ENCODE measurements around the gene RBM39. TPM values are rescaled to one million over a fixed set of nuclear protein-coding genes. Genes with fewer than 3 reads are reported as not detected.

The RBM39 gene
- total RNA-seq, 2 donors from 2014 or later: 232 to 413 TPM

DNA sequence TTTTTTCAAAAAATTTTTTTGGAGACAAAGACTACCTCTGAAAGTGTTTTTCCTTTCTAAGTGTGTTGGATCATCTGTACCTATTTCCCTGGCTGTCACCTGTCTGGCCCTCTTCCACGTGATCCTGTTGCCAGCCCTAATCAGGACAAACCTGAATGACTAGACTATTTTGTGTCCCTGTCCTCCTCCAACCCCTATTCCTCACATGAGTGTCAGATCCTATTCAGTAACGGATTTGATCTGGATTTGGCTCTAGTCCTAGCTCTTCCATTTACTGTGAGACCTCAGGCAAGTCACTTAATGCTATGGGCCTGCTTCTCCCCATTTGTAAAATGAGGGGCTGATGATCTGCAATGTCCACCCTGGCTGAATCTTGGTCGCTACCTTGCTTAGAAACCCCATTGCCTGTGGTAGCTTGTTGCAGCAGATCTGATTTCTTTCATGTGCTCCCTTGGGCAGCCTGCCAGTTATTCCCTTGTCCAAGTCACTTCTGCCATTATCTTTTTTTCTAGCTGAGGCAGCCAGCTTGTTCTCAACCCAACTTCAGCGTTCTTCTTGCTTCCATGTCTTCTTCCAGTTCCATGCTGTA is 34.5 kb upstream of the RBM39 start:
- Histone ChIP-seq H3K27ac (no peak overlapping the region), H3K27me3 (replicated peaks; ENCODE audit: insufficient read depth) (no peaks in the 10 kb centered on the region), H3K36me3 (no peaks in the 10 kb centered on the region), H3K9me3 (no peaks in the 10 kb centered on the region), H3K4me1 (ENCODE audit: control insufficient read depth in 1 of 2, low read depth in 2 of 2) (peaks cover 12 to 27% of the 10 kb centered on the region in 2 donors), H3K4me3 (no peak overlapping the region)
- no peak for DNase-seq (ENCODE audit: low spot score)
- TF ChIP-seq, protein P1, sequence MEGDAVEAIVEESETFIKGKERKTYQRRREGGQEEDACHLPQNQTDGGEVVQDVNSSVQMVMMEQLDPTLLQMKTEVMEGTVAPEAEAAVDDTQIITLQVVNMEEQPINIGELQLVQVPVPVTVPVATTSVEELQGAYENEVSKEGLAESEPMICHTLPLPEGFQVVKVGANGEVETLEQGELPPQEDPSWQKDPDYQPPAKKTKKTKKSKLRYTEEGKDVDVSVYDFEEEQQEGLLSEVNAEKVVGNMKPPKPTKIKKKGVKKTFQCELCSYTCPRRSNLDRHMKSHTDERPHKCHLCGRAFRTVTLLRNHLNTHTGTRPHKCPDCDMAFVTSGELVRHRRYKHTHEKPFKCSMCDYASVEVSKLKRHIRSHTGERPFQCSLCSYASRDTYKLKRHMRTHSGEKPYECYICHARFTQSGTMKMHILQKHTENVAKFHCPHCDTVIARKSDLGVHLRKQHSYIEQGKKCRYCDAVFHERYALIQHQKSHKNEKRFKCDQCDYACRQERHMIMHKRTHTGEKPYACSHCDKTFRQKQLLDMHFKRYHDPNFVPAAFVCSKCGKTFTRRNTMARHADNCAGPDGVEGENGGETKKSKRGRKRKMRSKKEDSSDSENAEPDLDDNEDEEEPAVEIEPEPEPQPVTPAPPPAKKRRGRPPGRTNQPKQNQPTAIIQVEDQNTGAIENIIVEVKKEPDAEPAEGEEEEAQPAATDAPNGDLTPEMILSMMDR (IDR thresholded peaks at IDR 0.05): no peak
- ATAC-seq (ENCODE audit: insufficient number of reproducible peaks, low FRiP score, low read depth): no peak

- H3K36me3 ChIP-seq: no peaks in the 10 kb centered on the region
- TF ChIP-seq, protein P1 (IDR thresholded peaks at IDR 0.05): no peak
- no peak overlapping the region for H3K4me3 ChIP-seq
- no peak for ATAC-seq (ENCODE audit: insufficient number of reproducible peaks, low FRiP score, low read depth)
- H3K9me3 ChIP-seq: no peaks in the 10 kb centered on the region
- H3K4me1 ChIP-seq (ENCODE audit: control insufficient read depth in 1 of 2, low read depth in 2 of 2): peaks cover 20 to 38% of the 10 kb centered on the region in 2 donors
- H3K27me3 ChIP-seq (replicated peaks; ENCODE audit: insufficient read depth): no peaks in the 10 kb centered on the region
- no peak overlapping the region for H3K27ac ChIP-seq
- DNase-seq (ENCODE audit: low spot score): no peak
Observed at GRCh38 chr20:35774391-35774790, 32.3 kb upstream of the RBM39 start.

GRCh38 chr20:35773154-35773751 is 31.2 kb upstream of the RBM39 start:
- DNase-seq (ENCODE audit: low spot score) (no peak), ATAC-seq (ENCODE audit: insufficient number of reproducible peaks, low FRiP score, low read depth) (no peak)
- peak overlapping the region; percentile 91 to 94 for H3K27ac ChIP-seq
- no peaks in the 10 kb centered on the region for H3K27me3 ChIP-seq (replicated peaks; ENCODE audit: insufficient read depth)
- no peaks in the 10 kb centered on the region for H3K36me3 ChIP-seq
- H3K4me3 ChIP-seq: peak overlapping the region; percentile 72
- H3K9me3 ChIP-seq: no peaks in the 10 kb centered on the region
- TF ChIP-seq, protein P1 (IDR thresholded peaks at IDR 0.05): no peak
- H3K4me1 ChIP-seq (ENCODE audit: control insufficient read depth in 1 of 2, low read depth in 2 of 2): peaks cover 22 to 49% of the 10 kb centered on the region in 2 donors

DNA sequence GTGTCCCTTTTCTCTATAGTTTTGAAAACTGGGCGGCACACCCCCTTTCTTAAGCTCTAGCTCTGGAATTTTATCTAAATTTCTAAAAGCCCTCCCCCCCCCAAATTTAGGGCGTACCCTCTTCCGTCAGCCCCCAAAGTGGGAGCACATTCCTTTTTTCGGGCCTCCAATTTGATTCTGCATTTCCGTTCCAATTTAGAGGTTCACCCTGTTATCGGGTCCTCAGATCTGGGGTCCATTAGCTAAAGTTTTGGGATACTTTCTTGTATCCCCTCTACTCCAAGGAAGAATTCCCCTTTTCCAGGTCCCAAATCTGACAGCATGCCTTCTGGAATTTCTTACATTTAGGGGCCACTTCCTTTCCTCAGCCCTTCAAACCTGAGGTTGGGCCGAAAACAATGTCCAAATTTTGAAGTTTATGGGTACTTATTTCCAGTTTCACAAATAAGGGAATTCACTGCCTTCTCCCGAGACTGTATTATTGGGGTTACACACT is 30.6 kb upstream of the RBM39 start:
- Histone ChIP-seq H3K4me3 (peak overlapping the region; percentile 72), H3K36me3 (no peaks in the 10 kb centered on the region), H3K9me3 (no peaks in the 10 kb centered on the region), H3K27me3 (replicated peaks; ENCODE audit: insufficient read depth) (no peaks in the 10 kb centered on the region), H3K27ac (peak overlapping the region; percentile 91 to 94), H3K4me1 (ENCODE audit: control insufficient read depth in 1 of 2, low read depth in 2 of 2) (peaks cover 22 to 55% of the 10 kb centered on the region in 2 donors)
- TF ChIP-seq, protein P1 (IDR thresholded peaks at IDR 0.05): no peak
- no peak for ATAC-seq (ENCODE audit: insufficient number of reproducible peaks, low FRiP score, low read depth)
- DNase-seq (ENCODE audit: low spot score): no peak

- Histone ChIP-seq H3K4me1 (ENCODE audit: control insufficient read depth in 1 of 2, low read depth in 2 of 2) (peaks cover 22 to 53% of the 10 kb centered on the region in 2 donors), H3K27ac (peak within 1 kb of the TSS; percentile 91 to 94), H3K4me3 (peak within 1 kb of the TSS; percentile 72), H3K9me3 (no peaks in the 10 kb centered on the region), H3K36me3 (no peaks in the 10 kb centered on the region), H3K27me3 (replicated peaks; ENCODE audit: insufficient read depth) (no peaks in the 10 kb centered on the region)
- TF ChIP-seq, protein P1 (IDR thresholded peaks at IDR 0.05): no peak
- peak; percentile 95 for ATAC-seq (ENCODE audit: insufficient number of reproducible peaks, low FRiP score, low read depth)
- peak; percentile 94 for DNase-seq (ENCODE audit: low spot score)
Observed at GRCh38 chr20:35771689-35772562, 29.9 kb upstream of the RBM39 start, which contains the start of gene PHF20. TSS of gene PHF20 (plus strand) at chr20:35772015. CDS start at chr20:35801523, 29,508 bp downstream.

Data from thoracic aorta (tissue), 2 donors.